HL-60 (cell line): Measurements from ENCODE around the gene SPRED3.

Experiments used
- DNase-seq, 2 experiments: peaks; one replicate each; pipeline ENCODE4 v3.0.0-alpha.2; 2010 to 2020; ENCODE audit warnings: low read depth in 1 of 2, low spot score in 1 of 2
- H3K27ac ChIP-seq: fragments of 250-450 bp; sonication (Bioruptor Pico); replicated peaks from 2 replicates; pipeline ENCODE4 v1.5.1; 2020; ENCODE audit warnings: mild to moderate bottlenecking, moderate library complexity
- H3K27me3 ChIP-seq: fragments of 250-450 bp; sonication (Bioruptor Pico); 2 replicates; pipeline ENCODE4 v1.5.1; 2021; ENCODE audit warnings: mild to moderate bottlenecking, moderate library complexity; ENCODE audit not compliant: insufficient read depth, poor library complexity, severe bottlenecking
- H3K4me3 ChIP-seq: replicated peaks from 2 replicates; pipeline ENCODE4 v1.5.1; 2011; ENCODE audit warnings: mild to moderate bottlenecking, control low read depth, low read length; ENCODE audit not compliant: insufficient read depth
- CTCF ChIP-seq: IDR thresholded peaks from one replicate; pipeline ENCODE4 v1.5.1; 2011; ENCODE audit warnings: low read length, control low read depth, inconsistent platforms; ENCODE audit not compliant: insufficient read depth
- GABPA ChIP-seq: IDR thresholded peaks from 2 replicates; pipeline ENCODE4 v1.6.1; 2012; ENCODE audit warnings: low read depth
- POLR2AphosphoS5 ChIP-seq: IDR thresholded peaks from 2 replicates; pipeline ENCODE4 v1.6.1; 2012; ENCODE audit warnings: low read depth
- REST ChIP-seq: IDR thresholded peaks from 2 replicates; pipeline ENCODE4 v1.6.1; 2012; ENCODE audit warnings: low read depth; ENCODE audit not compliant: insufficient replicate concordance
- SPI1 ChIP-seq: IDR thresholded peaks from 2 replicates; pipeline ENCODE4 v1.6.1; 2012; ENCODE audit warnings: low read depth, mild to moderate bottlenecking, borderline replicate concordance

SPRED3 gene

DNA sequence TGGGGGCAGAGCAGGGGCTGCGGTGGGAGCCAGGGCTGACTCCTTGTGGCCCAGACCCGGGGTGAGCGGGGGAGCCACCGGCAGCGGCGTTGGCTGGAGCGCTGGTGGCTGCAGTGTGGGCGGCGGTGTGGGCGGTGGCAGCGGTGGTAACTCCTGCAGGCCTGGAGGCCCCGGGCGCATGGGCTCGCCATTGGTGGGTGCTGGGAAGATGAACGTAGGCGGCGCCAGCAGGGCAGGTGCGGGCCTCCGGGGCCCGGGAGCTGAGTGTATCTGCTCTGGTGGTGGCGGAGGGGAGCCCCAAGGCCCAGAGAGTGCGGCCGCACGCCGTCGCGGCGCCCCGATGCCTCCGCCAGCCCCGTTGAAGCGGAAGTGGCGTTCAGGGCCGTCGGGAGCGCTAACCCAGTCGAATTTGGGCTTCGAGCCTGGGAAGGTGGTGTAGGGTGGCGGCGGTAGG lies 2.7 kb upstream of the SPRED3 start:
- H3K4me3 ChIP-seq, result no peak overlapping the region

GRCh38 chr19:38386300-38386970 lies 2.1 kb upstream of the SPRED3 start:
- H3K27ac ChIP-seq, result no peak overlapping the region
- H3K4me3 ChIP-seq, result no peak overlapping the region
- no peak for TF ChIP-seq SPI1
- TF ChIP-seq POLR2AphosphoS5, result 0 out of 2 replicates have a peak, but pooled peaks have one; percentile 8
- peaks cover 18% of the 10 kb centered on the region for H3K27me3 ChIP-seq
- DNase-seq, result no peak

More for the DNA sequence above, 2.7 kb upstream of the SPRED3 start:
- H3K27ac ChIP-seq, result no peak overlapping the region
- TF ChIP-seq POLR2AphosphoS5 (no peak), CTCF (no peak), GABPA (no peak)
- no peak for DNase-seq
- H3K27me3 ChIP-seq, result peaks cover 18% of the 10 kb centered on the region

DNA sequence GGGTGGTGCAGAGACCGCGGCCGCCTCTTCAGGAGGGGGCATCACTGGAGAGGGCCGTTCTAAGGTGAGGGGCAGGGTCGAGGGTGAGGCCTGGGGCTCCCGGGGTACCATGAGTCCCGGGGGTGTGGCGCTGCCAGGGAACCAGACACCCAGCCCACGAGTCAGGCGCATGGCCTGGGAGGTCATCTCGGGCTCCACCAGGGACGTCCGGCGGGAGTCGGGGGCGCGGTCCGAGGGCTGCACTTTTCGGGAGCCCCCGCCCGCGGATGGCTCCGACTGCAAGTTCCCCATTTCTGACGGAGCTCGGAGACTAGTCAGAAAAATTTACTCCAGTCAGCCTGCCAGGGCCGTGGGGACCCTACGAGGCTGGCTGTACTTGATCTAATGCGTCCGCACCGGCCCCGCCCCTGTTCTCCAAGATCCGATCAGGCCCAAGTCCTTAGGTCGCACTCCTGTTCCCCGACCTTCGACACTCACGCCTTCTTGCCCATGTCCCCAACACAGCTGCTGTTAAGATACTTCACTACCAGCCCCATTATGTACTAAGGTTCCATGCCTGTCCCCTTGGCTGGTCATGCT lies 1.4 kb upstream of the SPRED3 start:
- DNase-seq, result peak in 1 of 2 experiments; percentile 34
- peaks cover 18% of the 10 kb centered on the region for H3K27me3 ChIP-seq
- no peak overlapping the region for H3K27ac ChIP-seq
- no peak for TF ChIP-seq REST
- TF ChIP-seq SPI1, result no peak
- TF ChIP-seq GABPA, result no peak
- TF ChIP-seq POLR2AphosphoS5, result no peak
- TF ChIP-seq CTCF, result no peak
- H3K4me3 ChIP-seq, result peak overlapping the region; percentile 25

DNA sequence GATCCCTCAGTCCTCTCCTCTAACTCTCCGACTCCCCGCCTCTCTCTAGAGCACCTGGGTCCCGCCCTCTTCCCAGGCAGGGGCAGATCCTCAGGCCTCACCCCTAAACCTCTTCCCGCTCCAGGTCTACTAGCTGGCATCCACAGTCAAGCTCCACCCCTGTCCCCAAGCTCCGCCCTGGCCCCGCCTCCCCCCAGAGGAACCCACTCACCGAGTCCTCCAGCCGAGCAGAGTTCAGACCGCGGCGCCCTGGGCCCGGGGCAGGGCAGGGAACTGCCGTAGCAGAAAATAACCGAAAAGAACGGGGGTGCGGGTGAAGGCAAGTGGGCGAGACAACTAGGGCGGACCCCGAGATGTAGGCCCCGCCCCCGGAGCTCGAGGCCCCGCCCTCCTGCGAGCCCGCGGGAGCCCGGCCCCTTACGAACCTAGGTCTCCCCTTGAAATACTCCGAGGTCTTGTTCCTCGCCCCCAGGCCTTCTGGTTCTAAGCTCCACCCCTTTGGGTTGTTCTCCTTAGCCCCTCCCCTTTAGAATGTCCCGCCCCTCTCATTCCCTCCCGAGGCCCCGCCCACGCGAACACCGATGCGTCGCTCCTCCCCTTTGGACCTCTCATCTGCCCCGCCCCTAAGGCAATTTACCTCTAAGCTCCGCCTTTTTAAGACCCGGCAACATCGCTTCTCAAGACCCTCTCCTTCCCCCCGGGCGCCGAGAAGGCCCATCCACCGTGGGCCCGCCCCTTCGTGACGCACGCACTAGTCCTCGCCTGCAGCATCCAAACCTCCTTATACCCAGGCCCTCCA lies 748 bp upstream of the SPRED3 start, which contains the start of gene GGN:
Gene GGN (minus strand): TSS at position 485 of the 799 bp plus-strand sequence. CDS start 773 bp downstream, outside the sequence.
- Histone ChIP-seq H3K4me3 (peak within 1 kb of the TSS; percentile 25), H3K27me3 (peaks cover 18% of the 10 kb centered on the region), H3K27ac (no peak within 1 kb of the TSS)
- peak; percentile 65 to 68 for DNase-seq
- no peak for TF ChIP-seq SPI1
- no peak for TF ChIP-seq REST
- no peak for TF ChIP-seq GABPA
- no peak for TF ChIP-seq POLR2AphosphoS5
- TF ChIP-seq CTCF, result no peak
